Measurements from ENCODE around the gene PSMB5.

DNA sequence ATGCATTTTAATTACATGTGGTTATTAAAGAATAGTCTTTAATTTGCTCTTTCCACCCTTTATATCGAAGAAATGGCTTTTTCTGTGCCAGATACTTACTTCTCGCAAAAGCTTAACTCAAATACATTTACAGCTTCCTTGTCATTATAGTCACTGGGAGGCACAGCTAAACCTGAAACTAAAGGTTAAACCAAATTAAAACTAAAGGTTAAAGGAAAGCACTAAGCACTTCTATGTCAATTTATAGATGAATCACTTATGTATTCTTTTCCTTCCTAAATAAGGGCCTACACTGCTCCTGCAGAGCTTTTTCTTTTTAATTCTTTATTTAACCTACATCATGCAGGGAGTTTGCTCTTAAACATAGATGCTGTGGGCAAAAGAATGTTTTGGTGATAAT is 33.8 kb downstream of the PSMB5 start:
- TF ChIP-seq POLR2AphosphoS5 (IDR thresholded peaks at IDR 0.05; ENCODE audit: borderline replicate concordance, low read depth, low read length) (no peak), EZH2 (IDR thresholded peaks at IDR 0.05) (no peak), FOXP2 (optimal IDR thresholded peaks at IDR 0.05; ENCODE audit: control extremely low read depth, extremely low read length, insufficient read depth) (no peak)
